SK-N-SH (cell line): Measurements from ENCODE around the gene COMT. TPM values are rescaled to one million over a fixed set of nuclear protein-coding genes. Genes with fewer than 3 reads are reported as not detected.

ENCODE experiments used
- CTCF ChIA-PET: fragments of 300-600, 350-600 bp; formaldehyde crosslinking; extraction: SDS; loops from one replicate; lab custom pipeline; 2021; lab: Yijun Ruan, JAX
- POLR2A ChIA-PET: fragments of 350-600 bp; sonication (Branson Sonifier 250); formaldehyde crosslinking; extraction: SDS; loops from one replicate; lab custom pipeline; 2020; ENCODE audit warnings: antibody characterized with exemption, inconsistent platforms; lab: Yijun Ruan, JAX
- DNase-seq: peaks from one replicate; pipeline ENCODE4 v3.0.0; 2012
- H2AFZ ChIP-seq: fragments of 200-600 bp; sonication (generic); 2 replicates; pipeline ENCODE4 v1.8.1; 2016; ENCODE audit warnings: antibody characterized with exemption, mild to moderate bottlenecking, low read depth
- H3F3A ChIP-seq: fragments of 200-600 bp; sonication (generic); replicated peaks from 2 replicates; pipeline ENCODE3; 2016; ENCODE audit warnings: antibody characterized with exemption, mild to moderate bottlenecking; ENCODE audit not compliant: insufficient read depth
- H3K27ac ChIP-seq, 2 experiments: fragments of 200-500 bp in 1 of 2; fragments of 200-600 bp in 1 of 2; sonication (Bioruptor generic) in 1 of 2; sonication (generic), shearing (Covaris generic) in 1 of 2; 2 replicates each; pipeline versions ENCODE4 v1.5.1 to v1.6.1; 2014 to 2016; ENCODE audit warnings: low read depth in 2 of 2, inconsistent platforms in 1 of 2, low read length in 1 of 2, mild to moderate bottlenecking in 1 of 2, mixed read lengths in 1 of 2
- H3K27me3 ChIP-seq: fragments of 200-600 bp; sonication (generic), shearing (Covaris generic); 2 replicates; pipeline ENCODE4 v1.6.1; 2016; ENCODE audit warnings: mixed run types; ENCODE audit not compliant: insufficient read depth
- H3K36me3 ChIP-seq, 2 experiments: fragments of 200-500 bp in 1 of 2; fragments of 200-600 bp in 1 of 2; sonication (Bioruptor generic) in 1 of 2; sonication (generic) in 1 of 2; replicated peaks in 1 of 2; 2 replicates each; pipeline versions ENCODE3 to v1.5.1; 2014 to 2016; ENCODE audit warnings: low read length in 1 of 2, mild to moderate bottlenecking in 1 of 2; ENCODE audit not compliant: insufficient read depth in 2 of 2, control insufficient read depth in 1 of 2
- H3K4me1 ChIP-seq, 2 experiments: fragments of 200-500 bp in 1 of 2; fragments of 200-600 bp in 1 of 2; sonication (Bioruptor generic) in 1 of 2; sonication (generic), shearing (Covaris generic) in 1 of 2; 2 replicates each; pipeline versions ENCODE4 v1.5.1 to v1.6.1; 2014 to 2016; ENCODE audit warnings: low read depth in 1 of 2, low read length in 1 of 2, mixed run types in 1 of 2; ENCODE audit not compliant: insufficient read depth in 2 of 2, control insufficient read depth in 1 of 2
- H3K4me2 ChIP-seq: fragments of 200-600 bp; sonication (generic), shearing (Covaris generic); 2 replicates; pipeline ENCODE4 v1.6.1; 2017; ENCODE audit warnings: mixed run types
- H3K4me3 ChIP-seq, 2 experiments: fragments of 200-500 bp in 1 of 2; fragments of 200-600 bp in 1 of 2; sonication (Bioruptor generic) in 1 of 2; sonication (generic), shearing (Covaris generic) in 1 of 2; 2 replicates each; pipeline versions ENCODE4 v1.5.1 to v1.8.1; 2014 to 2016; ENCODE audit warnings: low read depth in 2 of 2, inconsistent platforms in 1 of 2, low read length in 1 of 2, mild to moderate bottlenecking in 1 of 2, mixed read lengths in 1 of 2, moderate library complexity in 1 of 2
- H3K79me2 ChIP-seq: fragments of 200-600 bp; sonication (generic); 2 replicates; pipeline ENCODE4 v1.8.1; 2017; ENCODE audit warnings: mild to moderate bottlenecking; ENCODE audit not compliant: insufficient read depth
- H3K9ac ChIP-seq: fragments of 200-600 bp; sonication (generic); 2 replicates; pipeline ENCODE4 v1.6.1; 2017; ENCODE audit warnings: mixed run types
- H3K9me2 ChIP-seq: fragments of 200-600 bp; sonication (generic); 2 replicates; pipeline ENCODE4 v1.6.1; 2017; ENCODE audit warnings: mixed run types
- H3K9me3 ChIP-seq: fragments of 200-600 bp; sonication (generic); 2 replicates; pipeline ENCODE4 v1.6.1; 2017; ENCODE audit warnings: mixed run types, mild to moderate bottlenecking, moderate library complexity
- H4K20me1 ChIP-seq: fragments of 200-600 bp; sonication (generic); 2 replicates; pipeline ENCODE4 v1.6.1; 2017; ENCODE audit warnings: mild to moderate bottlenecking, mixed run types; ENCODE audit not compliant: insufficient read depth
- GABPA ChIP-seq: IDR thresholded peaks from 2 replicates; pipeline ENCODE4 v1.4.0; 2012; ENCODE audit warnings: low read depth, mild to moderate bottlenecking
- GATA2 ChIP-seq: sonication (generic); formaldehyde crosslinking; IDR thresholded peaks from 2 replicates; pipeline ENCODE4 v1.5.0; 2020; ENCODE audit warnings: mild to moderate bottlenecking, missing genetic modification reagents
- NFIC ChIP-seq: IDR thresholded peaks from 2 replicates; pipeline ENCODE4 v1.4.0; 2012; ENCODE audit warnings: borderline replicate concordance
- POLR2AphosphoS5 ChIP-seq: IDR thresholded peaks from 2 replicates; pipeline ENCODE4 v1.6.1; 2012; ENCODE audit warnings: low read depth, low read length
- RAD21 ChIP-seq: IDR thresholded peaks from 2 replicates; pipeline ENCODE4 v1.6.1; 2012; ENCODE audit warnings: mild to moderate bottlenecking, low read length
- RFX5 ChIP-seq: IDR thresholded peaks from 2 replicates; pipeline ENCODE4 v1.6.1; 2012; ENCODE audit warnings: mild to moderate bottlenecking, improper control_type of control experiment, low read length
- RXRA ChIP-seq: IDR thresholded peaks from 2 replicates; pipeline ENCODE4 v1.4.0; 2012; ENCODE audit warnings: low read depth, mild to moderate bottlenecking, borderline replicate concordance
- SIN3A ChIP-seq: IDR thresholded peaks from 2 replicates; pipeline ENCODE4 v1.6.1; 2012; ENCODE audit warnings: low read depth, mild to moderate bottlenecking, low read length, moderate library complexity, borderline replicate concordance
- TCF12 ChIP-seq: IDR thresholded peaks from 2 replicates; pipeline ENCODE4 v1.4.0; 2012
- TEAD4 ChIP-seq: IDR thresholded peaks from 2 replicates; pipeline ENCODE4 v1.4.0; 2012; ENCODE audit warnings: mild to moderate bottlenecking, borderline replicate concordance; ENCODE audit not compliant: insufficient read depth
- WGBS: methylation state at CpG from one replicate; pipeline ENCODE4 v1.1.6; 2017; ENCODE audit warnings: low lambda C conversion rate; 5-methylcytosine and 5-hydroxymethylcytosine counted together
- polyA plus RNA-seq, 3 experiments: library from polyadenylated mRNA; depleted of rRNA; stranded (reverse); fragments of >200 nt; gene quantifications; 2 replicates each; pipeline ENCODE4 v1.2.3, GENCODE V29; 2012
- TF ChIP-seq, protein P1 (sequence below): fragments of 200-600 bp; sonication (generic); IDR thresholded peaks from 2 replicates; pipeline ENCODE4 v1.6.1; 2017; ENCODE audit warnings: antibody characterized with exemption, mild to moderate bottlenecking, moderate library complexity
- TF ChIP-seq, protein P2 (sequence below): fragments of 150-350 bp; IDR thresholded peaks from 2 replicates; pipeline ENCODE4 v1.6.1; 2016; ENCODE audit warnings: mild to moderate bottlenecking, low read depth, low read length
- TF ChIP-seq, protein P3 (sequence below): IDR thresholded peaks from 2 replicates; pipeline ENCODE4 v1.6.1; 2012; ENCODE audit warnings: mild to moderate bottlenecking, low read depth, low read length, moderate library complexity

The COMT gene
- polyA plus RNA-seq, 1 of the 3 experiments (the other 2 are of a cell fraction): 343 TPM

DNA sequence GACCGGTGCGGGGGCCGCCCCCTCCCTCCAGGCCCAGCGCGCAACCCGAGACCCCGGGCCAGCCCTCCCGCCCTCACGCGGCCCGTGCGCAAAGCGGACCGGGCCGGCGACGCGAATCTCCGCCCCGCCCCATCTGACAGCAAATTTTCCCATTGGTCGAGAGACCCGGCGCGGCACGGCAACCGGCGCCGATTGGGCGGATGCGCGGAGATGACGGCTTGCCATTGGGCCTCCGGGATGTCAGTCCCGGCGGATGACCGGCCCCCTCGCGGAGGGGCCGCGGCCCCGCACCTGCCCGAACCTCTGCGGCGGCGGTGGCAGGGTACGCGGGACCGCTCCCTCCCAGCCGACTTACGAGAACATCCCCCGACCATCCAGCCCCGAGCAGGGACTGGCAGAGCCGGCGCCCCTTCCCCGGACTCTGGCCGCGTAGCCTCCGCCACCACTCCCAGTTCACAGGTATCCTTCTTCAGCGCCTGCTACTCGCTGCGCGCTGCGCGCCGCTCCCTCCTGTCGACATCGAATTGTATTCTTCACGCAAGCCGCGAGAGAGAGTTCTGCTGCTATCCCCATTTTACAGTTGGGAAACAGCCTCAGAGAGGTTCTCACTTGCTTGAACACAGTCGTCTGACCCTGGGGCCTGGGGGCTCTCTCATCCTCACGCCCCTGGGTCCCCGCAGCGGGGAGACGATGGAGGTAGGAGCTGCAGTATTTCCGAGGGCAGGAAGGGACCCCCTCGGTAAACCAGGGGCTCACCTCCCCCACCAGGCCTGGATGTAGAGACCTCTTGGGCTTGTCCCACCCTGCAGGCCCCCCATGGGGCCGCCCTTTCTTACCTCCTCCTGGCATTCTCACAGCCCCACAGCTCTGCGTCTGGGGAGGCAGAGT lies 75.4 kb downstream of the COMT start, which contains the start of gene ARVCF (continued):
- TF ChIP-seq GATA2: no peak
- no peak for TF ChIP-seq RAD21
- TF ChIP-seq, protein P1, sequence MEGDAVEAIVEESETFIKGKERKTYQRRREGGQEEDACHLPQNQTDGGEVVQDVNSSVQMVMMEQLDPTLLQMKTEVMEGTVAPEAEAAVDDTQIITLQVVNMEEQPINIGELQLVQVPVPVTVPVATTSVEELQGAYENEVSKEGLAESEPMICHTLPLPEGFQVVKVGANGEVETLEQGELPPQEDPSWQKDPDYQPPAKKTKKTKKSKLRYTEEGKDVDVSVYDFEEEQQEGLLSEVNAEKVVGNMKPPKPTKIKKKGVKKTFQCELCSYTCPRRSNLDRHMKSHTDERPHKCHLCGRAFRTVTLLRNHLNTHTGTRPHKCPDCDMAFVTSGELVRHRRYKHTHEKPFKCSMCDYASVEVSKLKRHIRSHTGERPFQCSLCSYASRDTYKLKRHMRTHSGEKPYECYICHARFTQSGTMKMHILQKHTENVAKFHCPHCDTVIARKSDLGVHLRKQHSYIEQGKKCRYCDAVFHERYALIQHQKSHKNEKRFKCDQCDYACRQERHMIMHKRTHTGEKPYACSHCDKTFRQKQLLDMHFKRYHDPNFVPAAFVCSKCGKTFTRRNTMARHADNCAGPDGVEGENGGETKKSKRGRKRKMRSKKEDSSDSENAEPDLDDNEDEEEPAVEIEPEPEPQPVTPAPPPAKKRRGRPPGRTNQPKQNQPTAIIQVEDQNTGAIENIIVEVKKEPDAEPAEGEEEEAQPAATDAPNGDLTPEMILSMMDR: no peak
- no peak for TF ChIP-seq POLR2AphosphoS5
- TF ChIP-seq, protein P2, sequence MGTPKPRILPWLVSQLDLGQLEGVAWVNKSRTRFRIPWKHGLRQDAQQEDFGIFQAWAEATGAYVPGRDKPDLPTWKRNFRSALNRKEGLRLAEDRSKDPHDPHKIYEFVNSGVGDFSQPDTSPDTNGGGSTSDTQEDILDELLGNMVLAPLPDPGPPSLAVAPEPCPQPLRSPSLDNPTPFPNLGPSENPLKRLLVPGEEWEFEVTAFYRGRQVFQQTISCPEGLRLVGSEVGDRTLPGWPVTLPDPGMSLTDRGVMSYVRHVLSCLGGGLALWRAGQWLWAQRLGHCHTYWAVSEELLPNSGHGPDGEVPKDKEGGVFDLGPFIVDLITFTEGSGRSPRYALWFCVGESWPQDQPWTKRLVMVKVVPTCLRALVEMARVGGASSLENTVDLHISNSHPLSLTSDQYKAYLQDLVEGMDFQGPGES: peak; percentile 93
- TF ChIP-seq GABPA: no peak
- TF ChIP-seq RXRA: no peak
- TF ChIP-seq NFIC: no peak
- TF ChIP-seq SIN3A: no peak

DNA sequence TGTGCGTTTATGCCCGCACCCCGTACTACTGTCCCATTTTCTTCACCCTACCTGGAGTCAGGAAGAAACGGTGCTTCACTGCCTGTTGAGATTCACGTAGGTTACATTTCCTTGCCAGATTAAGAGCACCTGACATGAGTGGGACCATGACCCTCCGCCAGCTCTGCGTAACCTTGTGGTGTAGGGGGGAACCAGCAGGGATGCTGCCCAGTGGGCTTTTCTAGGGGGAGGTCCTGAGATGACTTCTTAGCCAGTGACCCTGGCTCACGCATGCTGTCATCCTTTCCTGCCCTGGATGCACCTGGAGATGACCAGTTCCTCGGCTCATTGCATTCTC lies 76.0 kb downstream of the COMT start:
- Histone ChIP-seq H3K27me3 (no peaks in the 10 kb centered on the region), H3K4me3 (peak overlapping the region in 1 of 2 experiments; percentile 69; a peak in 1 of 4 replicates), H3K9me2 (no peaks in the 10 kb centered on the region), H2AFZ (no peak overlapping the region), H3F3A (peaks cover 5% of the 10 kb centered on the region), H3K79me2 (peaks cover 16% of the 10 kb centered on the region), H4K20me1 (no peaks in the 10 kb centered on the region), H3K9me3 (no peaks in the 10 kb centered on the region), H3K4me1 (peaks cover 0 to 51% of the 10 kb centered on the region in 2 experiments; a peak in 1 of 4 replicates), H3K4me2 (no peak overlapping the region), H3K9ac (no peak overlapping the region), H3K36me3 (no peaks in the 10 kb centered on the region), H3K27ac (no peak overlapping the region)
- no peak for DNase-seq
- WGBS: 82% methylated on average over 7 of the region's 9 CpGs
- POLR2A ChIA-PET: no interaction called here
- no peak for TF ChIP-seq TCF12
- no peak for TF ChIP-seq NFIC
- no peak for TF ChIP-seq RFX5
- no peak for TF ChIP-seq TEAD4
- TF ChIP-seq, protein P3, sequence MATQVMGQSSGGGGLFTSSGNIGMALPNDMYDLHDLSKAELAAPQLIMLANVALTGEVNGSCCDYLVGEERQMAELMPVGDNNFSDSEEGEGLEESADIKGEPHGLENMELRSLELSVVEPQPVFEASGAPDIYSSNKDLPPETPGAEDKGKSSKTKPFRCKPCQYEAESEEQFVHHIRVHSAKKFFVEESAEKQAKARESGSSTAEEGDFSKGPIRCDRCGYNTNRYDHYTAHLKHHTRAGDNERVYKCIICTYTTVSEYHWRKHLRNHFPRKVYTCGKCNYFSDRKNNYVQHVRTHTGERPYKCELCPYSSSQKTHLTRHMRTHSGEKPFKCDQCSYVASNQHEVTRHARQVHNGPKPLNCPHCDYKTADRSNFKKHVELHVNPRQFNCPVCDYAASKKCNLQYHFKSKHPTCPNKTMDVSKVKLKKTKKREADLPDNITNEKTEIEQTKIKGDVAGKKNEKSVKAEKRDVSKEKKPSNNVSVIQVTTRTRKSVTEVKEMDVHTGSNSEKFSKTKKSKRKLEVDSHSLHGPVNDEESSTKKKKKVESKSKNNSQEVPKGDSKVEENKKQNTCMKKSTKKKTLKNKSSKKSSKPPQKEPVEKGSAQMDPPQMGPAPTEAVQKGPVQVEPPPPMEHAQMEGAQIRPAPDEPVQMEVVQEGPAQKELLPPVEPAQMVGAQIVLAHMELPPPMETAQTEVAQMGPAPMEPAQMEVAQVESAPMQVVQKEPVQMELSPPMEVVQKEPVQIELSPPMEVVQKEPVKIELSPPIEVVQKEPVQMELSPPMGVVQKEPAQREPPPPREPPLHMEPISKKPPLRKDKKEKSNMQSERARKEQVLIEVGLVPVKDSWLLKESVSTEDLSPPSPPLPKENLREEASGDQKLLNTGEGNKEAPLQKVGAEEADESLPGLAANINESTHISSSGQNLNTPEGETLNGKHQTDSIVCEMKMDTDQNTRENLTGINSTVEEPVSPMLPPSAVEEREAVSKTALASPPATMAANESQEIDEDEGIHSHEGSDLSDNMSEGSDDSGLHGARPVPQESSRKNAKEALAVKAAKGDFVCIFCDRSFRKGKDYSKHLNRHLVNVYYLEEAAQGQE: no peak
- TF ChIP-seq, protein P2: no peak
- CTCF ChIA-PET: interaction anchor here (0.6 to 6.5 kb wide), 3 partner anchors 37 to 103 kb away, joined by 3 to 46 read pairs (median 5); no protein-coding TSS in a partner anchor
